Esophagus squamous epithelium (tissue), 5 donors: Measurements from ENCODE around the gene SAPCD2. TPM values are rescaled to one million over a fixed set of nuclear protein-coding genes. Genes with fewer than 3 reads are reported as not detected.

Source experiments
- DNase-seq: peaks from one replicate; lab custom pipeline; 2025; lab: John Stamatoyannopoulos, UW
- H3K27ac ChIP-seq, 4 donors: fragments of 200-600 bp; sonication (generic); one replicate each; pipeline ENCODE4 v1.5.1; 2016 to 2019; ENCODE audit warnings: mild to moderate bottlenecking in 1 of 4
- H3K27me3 ChIP-seq, 4 donors: fragments of 200-600 bp; sonication (generic); 1 replicate in 3 of 4; 2 replicates in 1 of 4; pipeline versions ENCODE4 v1.5.1 to v1.6.0; 2017 to 2021; ENCODE audit warnings: antibody characterized with exemption in 1 of 4
- H3K36me3 ChIP-seq, 3 donors: fragments of 200-600 bp; sonication (generic); one replicate each; pipeline ENCODE4 v1.5.1; 2016 to 2019
- H3K4me1 ChIP-seq, 3 donors: fragments of 200-600 bp; sonication (generic); one replicate each; pipeline ENCODE4 v1.5.1; 2017 to 2019
- H3K4me3 ChIP-seq, 4 donors: fragments of 200-600 bp; sonication (generic); 1 replicate in 3 of 4; 2 replicates in 1 of 4; pipeline ENCODE4 v1.5.1; 2016 to 2019; ENCODE audit warnings: mild to moderate bottlenecking in 2 of 4, moderate library complexity in 1 of 4
- H3K9me3 ChIP-seq, 3 donors: fragments of 200-600 bp; sonication (generic); one replicate each; pipeline ENCODE4 v1.5.1; 2016 to 2019
- CTCF ChIP-seq, 6 experiments: fragments of 450-650 bp in 4 of 6; fragments of 200-600 bp in 2 of 6; sonication (generic) in 2 of 6; IDR thresholded peaks; one replicate each; pipeline ENCODE4 v1.5.1; 2016 to 2019; ENCODE audit warnings: antibody characterized with exemption in 6 of 6, mild to moderate bottlenecking in 4 of 6, moderate library complexity in 4 of 6
- POLR2A ChIP-seq, 4 donors: fragments of 450-650 bp; IDR thresholded peaks; one replicate each; pipeline ENCODE4 v1.6.1; 2017; ENCODE audit warnings: antibody characterized with exemption in 4 of 4, mild to moderate bottlenecking in 4 of 4, moderate library complexity in 3 of 4
- WGBS, 2 donors: methylation state at CpG; one replicate each; pipeline ENCODE4 v1.1.5; 2018; 5-methylcytosine and 5-hydroxymethylcytosine counted together
- intact Hi-C: fragments of 100-400 bp; cut with DNase I; formaldehyde crosslinking; loops from one replicate; pipeline ENCODE4 v1.15.0; 2022
- total RNA-seq, 4 donors: library from RNA; depleted of rRNA; stranded (reverse); fragments of >200 nt; gene quantifications; one replicate each; pipeline ENCODE4 v1.1.0, GENCODE V29; 2016
- donor health status: DM: yes; HTN: yes; CAD: no.

Gene SAPCD2
- total RNA-seq, 4 donors from 2014 or later, result 8.2 to 21.2 (median 14.7) TPM

- Histone ChIP-seq H3K36me3 (peaks cover 28 to 100% (median 64%) of the 10 kb centered on the region in 3 donors), H3K9me3 (no peaks in the 10 kb centered on the region), H3K27ac (no peak overlapping the region), H3K4me3 (no peak overlapping the region), H3K27me3 (no peaks in the 10 kb centered on the region), H3K4me1 (no peaks in the 10 kb centered on the region)
- WGBS, 2 donors, result 92 to 94% methylated on average over 10 to 11 of the region's 14 CpGs
- no peak for TF ChIP-seq POLR2A (IDR thresholded peaks at IDR 0.05)
- no peak for TF ChIP-seq CTCF (IDR thresholded peaks at IDR 0.05)
- intact Hi-C loops, result no loop called here
- no peak for DNase-seq
Measured at GRCh38 chr9:137099231-137099630, 28.9 kb upstream of the SAPCD2 start.

GRCh38 chr9:137097761-137098462 is 27.6 kb upstream of the SAPCD2 start:
- Histone ChIP-seq H3K9me3 (no peaks in the 10 kb centered on the region), H3K27me3 (no peaks in the 10 kb centered on the region), H3K36me3 (peaks cover 19 to 100% (median 53%) of the 10 kb centered on the region in 3 donors), H3K4me3 (no peak overlapping the region), H3K27ac (no peak overlapping the region), H3K4me1 (no peaks in the 10 kb centered on the region)
- TF ChIP-seq CTCF (IDR thresholded peaks at IDR 0.05) (no peak), POLR2A (IDR thresholded peaks at IDR 0.05) (no peak)
- 88 to 100% methylated on average over 2 to 13 of the region's 20 CpGs for WGBS, 2 donors
- DNase-seq, result no peak
- intact Hi-C loops, result no loop called here

GRCh38 chr9:137096785-137097546 is 26.6 kb upstream of the SAPCD2 start:
- 91 to 95% methylated on average over 15 to 19 of the region's 31 CpGs for WGBS, 2 donors
- Histone ChIP-seq H3K4me1 (no peaks in the 10 kb centered on the region), H3K27ac (peak overlapping the region in 1 of 4 donors; percentile 29), H3K36me3 (peaks cover 18 to 100% (median 47%) of the 10 kb centered on the region in 3 donors), H3K4me3 (no peak overlapping the region), H3K9me3 (no peaks in the 10 kb centered on the region), H3K27me3 (no peaks in the 10 kb centered on the region)
- intact Hi-C loops, result no loop called here
- no peak for DNase-seq
- no peak for TF ChIP-seq CTCF (IDR thresholded peaks at IDR 0.05)

GRCh38 chr9:137095664-137096517 is 25.5 kb upstream of the SAPCD2 start:
- 67 to 72% methylated on average over 23 to 28 of the region's 30 CpGs for WGBS, 2 donors
- peaks cover 9 to 98% (median 36%) of the 10 kb centered on the region in 3 donors for H3K36me3 ChIP-seq
- DNase-seq, result no peak

More at GRCh38 chr9:137095664-137096517, 25.5 kb upstream of the SAPCD2 start:
- TF ChIP-seq CTCF (IDR thresholded peaks at IDR 0.05) (peak in 3 of 6 experiments; percentile 9 to 19 (median 15)), POLR2A (IDR thresholded peaks at IDR 0.05) (no peak)
- Histone ChIP-seq H3K4me3 (peak overlapping the region in 1 of 4 donors; percentile 15), H3K9me3 (no peaks in the 10 kb centered on the region), H3K27me3 (no peaks in the 10 kb centered on the region), H3K4me1 (no peaks in the 10 kb centered on the region), H3K27ac (peak overlapping the region in 2 of 4 donors; percentile 21 to 29)
- intact Hi-C loops, result no loop called here
